GM23338 (cell line): ENCODE data around the gene HMOX1.

Source experiments
- CREB1 ChIP-seq: fragments of 250-450 bp; sonication (Bioruptor Pico); IDR thresholded peaks from 2 replicates; pipeline ENCODE4 v1.5.0; 2020; ENCODE audit warnings: low read depth, mild to moderate bottlenecking, moderate library complexity
- CTCF ChIP-seq, 2 experiments: fragments of 200-600 bp in 1 of 2; sonication (generic) in 1 of 2; conservative IDR thresholded peaks; 2 replicates each; pipeline versions ENCODE4 v1.5.1 to v1.6.1; 2016 to 2017; ENCODE audit warnings: antibody characterized with exemption in 2 of 2, low read depth in 2 of 2, mild to moderate bottlenecking in 2 of 2, moderate library complexity in 1 of 2
- EZH2phosphoT487 ChIP-seq: fragments of 200-600 bp; sonication (generic); IDR thresholded peaks from one replicate; pipeline ENCODE4 v1.8.1; 2018; ENCODE audit warnings: antibody characterized with exemption; ENCODE audit not compliant: unreplicated experiment
- POLR2AphosphoS5 ChIP-seq: IDR thresholded peaks from 2 replicates; pipeline ENCODE4 v1.6.1; 2016; ENCODE audit warnings: antibody characterized with exemption, low read depth
- REST ChIP-seq: IDR thresholded peaks from one replicate; pipeline ENCODE4 v1.6.1; 2018; ENCODE audit warnings: antibody characterized with exemption; ENCODE audit not compliant: unreplicated experiment

DNA sequence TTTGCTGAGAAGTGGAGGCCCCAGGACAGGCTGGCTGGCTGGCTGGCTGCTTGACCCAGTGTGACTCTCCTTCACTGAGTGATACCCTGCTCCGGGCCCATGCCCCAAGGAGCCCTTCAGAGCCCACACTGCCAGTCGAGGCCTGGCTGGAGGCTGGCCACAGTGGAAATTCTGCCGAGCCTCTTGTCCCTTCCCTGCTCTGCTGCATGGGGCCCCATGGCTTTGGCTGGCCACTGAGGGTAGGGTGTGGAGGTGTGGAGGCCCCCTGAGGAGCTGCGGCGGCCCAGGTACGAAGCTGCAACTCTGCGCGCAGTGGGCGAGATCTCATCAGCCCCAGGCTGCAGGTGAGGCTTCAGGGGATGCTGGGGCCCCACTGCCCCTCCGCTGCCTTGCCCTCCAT is 33.4 kb upstream of the HMOX1 start:
- no peak for TF ChIP-seq CTCF (conservative IDR thresholded peaks at IDR 0.05; ENCODE audit: low read depth in 2 of 2)
- TF ChIP-seq CREB1 = no peak
- TF ChIP-seq REST = no peak
- TF ChIP-seq POLR2AphosphoS5 = no peak
- TF ChIP-seq EZH2phosphoT487 = no peak
